SIG-M5 treated with dmso at 0.1 percent for 504 hours (cell line): ENCODE measurements around the gene GIMD1.
A peak's percentile ranks its signal among the peaks of the same experiment; 100 is the strongest.
"Not testable (repeated sequence)": the region's sequence is repeated elsewhere in the genome, so short reads cannot be mapped to it uniquely, and the experiment has no call there.

ENCODE experiments used
- DNase-seq: peaks from one replicate; lab custom pipeline; 2025; ENCODE audit not compliant: unreplicated experiment; lab: John Stamatoyannopoulos, UW

GIMD1 gene

GRCh38 chr4:106353786-106354185 is 14.8 kb downstream of the GIMD1 start:
- no peak for DNase-seq

- DNase-seq: no peak
Measured at GRCh38 chr4:106351016-106351415, 17.6 kb downstream of the GIMD1 start.

DNA sequence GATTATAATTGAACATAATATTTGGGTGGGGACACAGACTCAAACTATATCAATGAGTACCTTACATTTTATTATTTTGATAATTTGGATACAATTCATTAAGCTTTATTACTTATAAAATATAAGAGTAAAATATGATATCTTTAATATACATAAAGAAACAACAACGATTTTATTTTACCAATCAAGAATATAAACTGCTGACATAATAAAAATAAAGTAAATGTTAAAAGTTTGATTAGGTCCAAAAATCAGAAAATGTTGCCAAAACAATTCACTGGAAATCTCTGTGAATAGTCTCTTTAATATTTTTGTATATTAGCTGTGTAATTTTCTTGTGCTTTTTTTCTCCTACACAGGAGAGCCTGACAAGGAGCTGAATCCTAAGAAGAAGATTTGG is 21.4 kb downstream of the GIMD1 start:
- no peak for DNase-seq

GRCh38 chr4:106344647-106344970 is 24.0 kb downstream of the GIMD1 start:
- no peak for DNase-seq

DNA sequence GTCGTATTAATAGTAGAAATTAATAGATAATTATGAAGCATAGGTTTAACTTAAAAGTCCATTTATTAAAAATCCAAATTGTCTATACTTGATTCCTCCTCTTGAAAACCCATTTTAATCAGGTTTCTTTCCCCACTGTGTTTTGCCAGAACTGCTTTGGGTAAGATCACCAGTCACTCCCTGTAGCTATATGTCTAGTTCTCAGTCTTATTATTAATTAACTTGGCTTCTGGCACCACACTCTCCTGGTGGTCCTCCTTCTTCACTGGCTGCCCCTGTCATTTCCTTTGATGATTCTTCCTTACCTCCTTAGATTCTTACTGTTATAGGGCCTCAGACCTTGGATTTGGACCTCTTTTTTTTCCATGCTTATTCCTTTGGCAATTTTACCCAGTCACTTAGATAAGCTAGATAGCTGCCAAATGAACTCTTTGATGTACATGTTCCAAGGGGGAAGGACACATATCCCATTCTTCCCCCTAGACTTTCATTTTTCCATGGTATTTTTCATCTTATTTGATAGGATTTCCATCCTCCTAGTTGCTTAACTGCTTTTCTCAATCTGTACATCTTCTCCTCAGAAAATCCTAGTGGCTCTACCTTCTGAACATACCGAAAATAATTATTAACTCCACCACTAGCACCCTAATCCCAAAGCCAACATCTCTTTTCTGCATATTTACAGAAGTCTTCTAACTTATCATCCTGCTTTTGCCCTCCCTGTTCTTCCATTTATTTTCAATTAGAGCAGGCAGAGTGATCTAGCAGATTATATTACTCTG is 24.5 kb downstream of the GIMD1 start:
- DNase-seq: no peak

DNA sequence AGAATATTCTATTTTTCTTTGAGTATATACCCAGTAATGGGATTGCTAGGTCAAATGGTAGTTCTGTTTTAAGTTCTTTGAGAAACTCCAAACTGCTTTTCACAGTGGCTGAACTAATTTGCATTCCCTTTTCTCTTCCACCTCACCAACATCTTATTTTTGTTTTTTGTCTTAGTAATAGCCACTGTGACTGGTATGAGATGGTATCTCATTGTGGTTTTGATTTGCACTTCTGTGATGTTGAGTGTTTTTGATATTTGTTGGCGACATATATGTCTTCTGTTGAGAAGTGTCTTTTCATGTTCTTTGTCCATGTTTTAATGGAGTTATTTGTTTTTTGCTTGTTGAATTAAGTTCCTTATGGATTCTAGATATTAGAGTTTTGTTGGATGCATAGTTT is 27.8 kb downstream of the GIMD1 start:
- DNase-seq: no peak

DNA sequence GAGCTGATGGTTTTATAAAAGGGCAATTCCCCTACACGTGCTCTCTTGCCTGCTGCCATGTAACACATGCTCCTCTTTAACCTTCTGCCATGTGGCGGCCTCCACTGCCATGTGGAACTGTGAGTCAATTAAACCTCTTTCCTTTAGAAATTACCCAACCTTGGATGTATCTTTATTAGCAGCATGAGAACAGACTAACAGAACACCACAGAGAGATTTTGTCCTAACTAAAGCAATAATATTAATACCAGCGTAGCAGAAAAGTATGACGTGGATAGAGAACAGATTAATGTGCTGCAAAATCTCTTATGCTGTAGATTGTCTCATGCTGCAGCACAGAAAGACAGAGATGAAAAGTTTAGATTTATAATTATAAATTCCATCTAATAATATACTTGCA is 29.1 kb downstream of the GIMD1 start:
- DNase-seq: no peak

DNA sequence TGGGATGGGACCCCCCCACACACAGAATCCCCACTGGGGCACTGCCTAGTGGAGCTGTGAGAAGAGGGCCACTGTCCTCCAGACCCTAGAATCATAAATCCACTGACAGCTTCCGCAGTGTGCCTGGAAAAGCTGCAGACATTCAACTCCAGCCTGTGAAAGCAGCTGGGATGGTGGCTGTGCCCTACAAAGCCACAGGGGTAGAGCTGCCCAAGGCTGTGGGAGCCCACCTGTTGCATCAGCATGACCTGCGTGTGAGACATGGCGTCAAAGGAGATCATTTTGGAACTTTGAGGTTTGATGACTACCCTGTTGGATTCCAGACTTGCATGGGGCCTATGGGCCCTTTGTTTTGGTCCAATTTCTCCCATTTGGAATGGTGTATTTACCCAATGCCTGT is 29.9 kb downstream of the GIMD1 start:
- DNase-seq: no peak

DNA sequence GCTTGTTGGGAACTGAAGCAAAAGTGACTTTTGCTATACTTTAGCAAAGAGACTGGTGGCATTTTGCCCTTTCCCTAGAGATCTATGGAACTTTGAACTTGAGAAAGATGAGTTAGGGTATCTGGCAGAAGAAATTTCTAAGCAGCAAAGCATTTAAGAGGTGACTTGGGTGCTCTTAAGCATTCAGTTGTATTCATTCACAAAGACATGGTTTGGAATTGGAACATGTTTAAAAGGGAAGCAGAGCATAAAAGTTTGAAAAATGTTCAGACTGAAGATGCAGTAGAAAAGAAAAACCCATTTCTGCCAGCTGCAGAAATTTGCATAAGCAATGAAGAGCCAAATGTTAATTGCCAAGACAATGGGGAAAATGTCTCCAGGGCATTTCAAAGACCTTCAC is 30.7 kb downstream of the GIMD1 start:
- DNase-seq: no peak

DNA sequence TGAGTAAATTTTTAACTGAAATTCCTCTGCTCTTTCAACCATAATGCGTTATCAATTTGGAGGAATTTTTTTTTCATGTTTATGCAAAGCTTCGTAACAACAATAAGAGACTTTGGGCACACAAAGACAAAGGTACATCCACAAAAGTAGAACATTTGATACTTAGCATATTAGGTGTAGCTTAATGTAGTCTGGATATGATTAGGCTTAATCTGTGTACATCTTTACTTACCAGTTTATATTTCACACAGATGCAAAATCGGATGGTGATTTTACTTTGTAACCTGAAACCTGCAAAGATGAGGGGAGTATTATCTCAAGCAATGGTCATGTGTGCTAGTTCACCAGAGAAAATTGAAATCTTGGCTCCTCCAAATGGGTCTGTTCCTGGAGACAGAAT is 32.0 kb downstream of the GIMD1 start:
- no peak for DNase-seq

DNA sequence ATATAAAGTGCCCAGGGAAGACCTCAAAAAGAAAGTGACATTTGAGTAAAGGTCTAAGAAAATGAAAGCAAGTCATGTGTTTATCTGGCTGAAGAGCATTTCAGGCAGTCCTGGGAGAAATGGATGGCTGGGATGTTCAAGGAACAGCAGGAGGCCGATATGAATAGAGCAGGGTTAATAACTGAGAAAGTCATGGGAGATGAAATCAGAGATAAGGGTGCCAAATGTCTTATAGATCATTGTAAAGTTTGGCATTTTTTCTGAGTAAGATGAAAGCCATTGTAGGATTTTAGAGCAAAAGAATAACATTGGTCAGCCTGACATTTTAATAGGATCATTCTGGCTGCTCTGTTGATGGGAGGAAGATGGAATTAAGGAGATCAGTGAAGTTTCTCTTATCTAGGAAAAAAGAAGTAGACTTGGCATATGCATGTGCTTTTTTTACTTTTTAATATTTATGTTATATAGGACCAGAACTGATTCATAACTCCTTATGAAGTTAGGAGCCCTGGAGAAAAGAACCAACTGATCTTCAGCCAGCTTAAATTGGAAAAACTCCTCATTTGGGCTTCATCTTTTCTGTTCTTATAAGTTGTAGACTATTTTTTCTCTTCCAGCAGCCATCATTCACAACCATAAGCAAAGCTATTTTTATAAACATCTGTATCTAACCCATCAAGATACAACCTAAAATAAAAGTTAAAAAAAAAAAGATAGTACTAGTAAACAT is 33.7 kb downstream of the GIMD1 start:
- DNase-seq: no peak

DNA sequence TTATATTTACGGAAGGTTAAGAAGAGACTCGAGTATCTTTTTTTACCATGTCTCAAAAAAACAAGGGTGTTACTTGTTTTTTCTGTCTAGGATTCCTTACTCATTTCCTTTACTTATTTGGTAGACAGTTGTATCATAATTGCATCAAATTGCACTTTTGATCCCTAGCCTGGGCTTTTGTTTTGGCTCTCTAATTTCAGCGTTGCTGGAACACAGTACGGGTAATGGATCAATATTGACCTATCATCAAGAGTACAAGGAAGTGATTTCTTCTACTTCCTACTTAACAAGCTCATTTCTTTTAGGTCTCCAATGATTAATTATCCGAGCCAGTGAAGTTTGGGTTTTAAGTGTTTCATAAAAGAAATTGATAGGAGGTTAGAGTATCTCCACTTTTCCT is 35.4 kb downstream of the GIMD1 start:
- DNase-seq: no peak

- DNase-seq: peak; percentile 50
Measured at GRCh38 chr4:106329041-106329618, 39.4 kb downstream of the GIMD1 start.

- DNase-seq: no peak
Measured at GRCh38 chr4:106325800-106326199, 42.8 kb downstream of the GIMD1 start.

DNA sequence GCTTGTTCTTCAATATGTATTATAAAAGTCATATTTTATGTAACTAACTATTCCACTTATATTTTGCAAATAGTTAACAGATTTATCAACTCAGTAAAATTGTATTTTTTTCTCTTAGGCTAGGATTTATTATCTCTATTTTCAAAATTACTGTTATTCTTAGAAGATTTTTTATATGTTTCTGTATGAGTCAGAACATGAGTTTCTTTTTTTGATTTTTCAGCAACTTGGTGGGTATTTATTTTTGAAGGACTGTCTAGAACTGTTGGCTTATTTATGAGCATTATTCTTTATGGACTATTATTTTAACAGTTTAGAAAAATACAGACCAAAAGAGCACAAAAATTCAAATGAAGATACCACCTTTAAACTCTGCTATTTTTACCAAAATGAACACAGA is 45.5 kb downstream of the GIMD1 start:
- DNase-seq: no peak

DNA sequence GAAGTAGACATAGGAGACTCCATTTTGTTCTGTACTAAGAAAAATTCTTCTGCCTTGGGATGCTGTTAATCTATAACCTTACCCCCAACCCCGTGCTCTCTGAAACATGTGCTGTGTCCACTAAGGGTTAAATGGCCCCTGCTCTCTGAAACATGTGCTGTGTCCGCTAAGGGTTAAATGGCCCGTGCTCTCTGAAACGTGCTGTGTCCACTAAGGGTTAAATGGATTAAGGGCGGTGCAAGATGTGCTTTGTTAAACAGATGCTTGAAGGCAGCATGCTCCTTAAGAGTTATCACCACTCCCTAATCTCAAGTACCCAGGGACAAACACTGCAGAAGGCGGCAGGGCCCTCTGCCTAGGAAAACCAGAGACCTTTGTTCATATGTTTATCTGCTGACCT is 46.8 kb downstream of the GIMD1 start:
- not testable (repeated sequence) for DNase-seq

DNA sequence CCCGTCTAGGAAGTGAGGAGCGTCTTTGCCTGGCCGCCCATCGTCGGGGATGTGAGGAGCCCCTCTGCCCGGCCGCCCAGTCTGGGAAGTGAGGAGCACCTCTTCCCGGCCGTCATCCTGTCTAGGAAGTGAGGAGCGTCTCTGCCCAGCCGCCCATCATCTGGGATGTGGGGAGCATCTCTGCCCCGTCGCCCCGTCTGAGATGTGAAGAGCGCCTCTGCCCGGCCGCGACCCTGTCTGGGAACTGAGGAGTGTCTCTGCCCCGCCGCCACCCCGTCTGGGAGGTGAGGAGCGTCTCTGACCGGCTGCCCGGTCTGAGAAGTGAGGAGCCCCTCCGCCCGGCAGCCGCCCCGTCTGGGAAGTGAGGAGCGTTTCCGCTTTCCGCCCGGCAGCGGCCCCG is 47.4 kb downstream of the GIMD1 start:
- not testable (repeated sequence) for DNase-seq

- DNase-seq: no peak
Measured at GRCh38 chr4:106320235-106320634, 48.3 kb downstream of the GIMD1 start.

- no peak for DNase-seq
Measured at GRCh38 chr4:106318511-106318910, 50.1 kb downstream of the GIMD1 start.

GRCh38 chr4:106317815-106318214 is 50.8 kb downstream of the GIMD1 start:
- DNase-seq: no peak

DNA sequence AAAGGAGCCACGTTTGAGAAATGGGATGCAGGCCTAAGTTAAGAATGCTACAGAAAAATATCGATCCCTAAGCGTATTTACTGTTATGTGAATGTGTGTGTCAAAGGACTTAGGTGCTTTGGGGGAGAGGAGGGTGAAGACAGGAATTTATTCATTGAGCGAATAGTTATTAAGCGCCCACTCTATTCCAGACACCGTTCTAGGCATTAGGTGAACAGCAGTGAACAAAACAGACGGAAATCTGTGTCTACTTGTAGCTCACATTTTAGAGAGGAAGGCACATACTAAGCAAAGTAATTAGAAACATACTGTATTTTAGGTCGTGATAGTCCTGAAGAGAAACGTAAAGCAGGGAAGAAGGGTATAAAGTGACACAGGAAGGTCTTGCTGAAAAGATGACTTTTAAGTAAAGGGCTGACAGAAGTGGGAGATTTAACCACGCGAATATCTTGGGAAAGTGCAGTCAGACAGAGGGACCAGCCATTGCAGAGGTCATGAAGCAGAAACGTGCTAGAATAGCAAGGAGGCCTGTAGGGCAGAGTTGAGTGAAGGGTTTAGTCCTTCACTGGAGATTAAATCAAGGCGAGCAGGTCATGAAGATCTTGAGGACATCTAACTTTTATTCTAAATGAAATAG is 51.7 kb downstream of the GIMD1 start:
- DNase-seq: no peak
